Calu3 (cell line): Measurements from ENCODE around the gene ZFAND4. TPM values are rescaled to one million over a fixed set of nuclear protein-coding genes. Genes with fewer than 3 reads are reported as not detected.
"Not testable (repeated sequence)": the region's sequence is repeated elsewhere in the genome, so short reads cannot be mapped to it uniquely, and the experiment has no call there.

Experiments
- Bru-seq: library from RNA; stranded (reverse); fragments of 400-500 nt; gene quantifications from one replicate; lab custom pipeline; 2021; lab: Mats Ljungman, UMichigan
- BruChase-seq, 2 experiments: library from RNA; stranded (reverse); fragments of 400-500 nt; gene quantifications; one replicate each; lab custom pipeline; 2021; lab: Mats Ljungman, UMichigan
- BruUV-seq: library from RNA; stranded (reverse); fragments of 400-500 nt; replicated peaks from 2 replicates; lab custom pipeline; 2021; lab: Mats Ljungman, UMichigan
- CTCF ChIA-PET: fragments of 300-600 bp; sonication (Branson Sonifier 250); formaldehyde crosslinking; loops from one replicate; lab custom pipeline; 2022; ENCODE audit warnings: antibody characterized with exemption; lab: Charles Lee
- DNase-seq: peaks from one replicate; pipeline ENCODE4 v3.0.0; 2022
- H3K27ac Mint-ChIP-seq: one replicate; pipeline ENCODE4 v1.8.0; 2022; ENCODE audit warnings: mixed read lengths; ENCODE audit not compliant: unreplicated experiment
- H3K27me3 Mint-ChIP-seq: one replicate; pipeline ENCODE4 v1.8.0; 2022; ENCODE audit warnings: mixed read lengths; ENCODE audit not compliant: unreplicated experiment
- H3K36me3 Mint-ChIP-seq: one replicate; pipeline ENCODE4 v1.8.0; 2022; ENCODE audit warnings: mild to moderate bottlenecking, moderate library complexity, mixed read lengths; ENCODE audit not compliant: insufficient read depth, unreplicated experiment
- H3K4me1 Mint-ChIP-seq: one replicate; pipeline ENCODE4 v1.8.0; 2022; ENCODE audit warnings: mild to moderate bottlenecking, low read depth, mixed read lengths; ENCODE audit not compliant: unreplicated experiment
- H3K4me3 Mint-ChIP-seq: one replicate; pipeline ENCODE4 v1.8.0; 2022; ENCODE audit warnings: mild to moderate bottlenecking, low read depth, moderate library complexity, mixed read lengths; ENCODE audit not compliant: unreplicated experiment
- H3K9me3 Mint-ChIP-seq: one replicate; pipeline ENCODE4 v1.8.0; 2022; ENCODE audit warnings: low read depth, mixed read lengths; ENCODE audit not compliant: unreplicated experiment
- intact Hi-C: fragments of 100-400 bp; cut with micrococcal nuclease; formaldehyde crosslinking; loops from one replicate; pipeline ENCODE4 v1.10.0; 2022; ENCODE audit not compliant: unreplicated experiment
- long read RNA-seq: library from polyadenylated mRNA; stranded (forward); transcript quantifications from one replicate; pipeline ENCODE4 v2.0.0, GENCODE V29; 2022
- total RNA-seq: library from RNA; stranded (reverse); gene quantifications from 2 replicates; pipeline ENCODE4 v1.2.3, GENCODE V29; 2022
- TF ChIP-seq, protein P1 (sequence below): fragments of 200-600 bp; IDR thresholded peaks from one replicate; pipeline ENCODE4 v1.8.0; 2022; ENCODE audit warnings: antibody characterized with exemption; ENCODE audit not compliant: unreplicated experiment

ZFAND4 gene
- total RNA-seq (6.7 and 7.5 TPM in 2 replicates), Bru-seq, nascent RNA (percentile 60 among the genes with signal in this experiment), BruChase-seq, experiment 1, labeled RNA remaining after a 6-hour chase (percentile 50 among the genes with signal in this experiment), BruChase-seq, experiment 2, labeled RNA remaining after a 2-hour chase (percentile 52 among the genes with signal in this experiment)
- long read RNA-seq, partial matches to known transcripts = 0 of 1 reads
- long read RNA-seq, other reads (novel, unspliced or antisense) = 1 of 1 reads

DNA sequence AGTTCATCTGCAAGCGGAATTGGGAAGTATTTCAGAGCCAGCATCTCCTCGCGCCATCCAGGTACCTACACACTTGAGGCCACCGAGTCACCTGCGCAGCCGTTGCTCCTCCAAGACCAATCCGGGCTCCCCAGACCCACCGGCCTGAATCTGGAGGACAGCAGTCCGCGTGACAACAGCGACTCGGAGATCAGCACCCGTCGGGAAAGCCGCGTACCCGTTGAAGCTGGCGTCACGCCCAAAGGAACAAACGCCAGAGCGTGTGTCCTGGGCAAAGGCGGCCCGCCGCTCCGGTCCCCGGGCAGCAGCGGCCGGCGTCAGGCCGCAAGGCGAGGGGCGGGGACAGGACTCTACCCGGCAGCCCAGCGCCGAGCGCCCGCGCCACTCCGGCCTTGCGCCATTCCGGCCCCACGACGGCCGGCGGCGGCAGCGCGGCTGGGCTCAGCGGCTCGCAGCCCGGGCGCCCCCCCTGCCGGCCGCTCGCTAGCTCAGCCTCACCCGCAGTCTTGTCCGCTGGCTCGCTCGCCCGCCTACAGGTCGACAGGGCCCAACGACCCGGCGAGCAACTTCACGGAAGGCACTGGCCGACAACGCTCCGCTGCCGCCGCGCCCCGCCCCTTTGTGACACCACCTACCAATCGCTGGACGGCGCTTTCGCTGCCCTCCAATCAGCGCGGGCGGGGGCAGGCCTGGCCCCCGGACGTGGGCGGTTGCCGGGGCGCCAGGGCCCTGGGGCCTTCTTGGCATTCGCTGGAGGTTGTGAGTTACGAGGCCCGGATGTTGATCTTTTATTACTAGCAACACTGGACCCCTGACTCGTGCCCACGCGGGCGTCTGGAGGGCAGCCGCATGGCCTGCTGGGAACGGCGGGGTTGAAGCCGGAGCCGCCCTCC, at the start of gene ZFAND4:
Gene ZFAND4, minus strand, starts transcription at position 592 of the 893 bp plus-strand sequence. CDS start 9,047 bp downstream, outside the sequence.
- intact Hi-C loops = loop anchor here (1.0 to 5.0 kb wide), 3 partner anchors 207 to 655 kb away; no protein-coding TSS in a partner anchor
- H3K36me3 Mint-ChIP-seq = peaks cover 8% of the 10 kb centered on the region
- TF ChIP-seq, protein P1, sequence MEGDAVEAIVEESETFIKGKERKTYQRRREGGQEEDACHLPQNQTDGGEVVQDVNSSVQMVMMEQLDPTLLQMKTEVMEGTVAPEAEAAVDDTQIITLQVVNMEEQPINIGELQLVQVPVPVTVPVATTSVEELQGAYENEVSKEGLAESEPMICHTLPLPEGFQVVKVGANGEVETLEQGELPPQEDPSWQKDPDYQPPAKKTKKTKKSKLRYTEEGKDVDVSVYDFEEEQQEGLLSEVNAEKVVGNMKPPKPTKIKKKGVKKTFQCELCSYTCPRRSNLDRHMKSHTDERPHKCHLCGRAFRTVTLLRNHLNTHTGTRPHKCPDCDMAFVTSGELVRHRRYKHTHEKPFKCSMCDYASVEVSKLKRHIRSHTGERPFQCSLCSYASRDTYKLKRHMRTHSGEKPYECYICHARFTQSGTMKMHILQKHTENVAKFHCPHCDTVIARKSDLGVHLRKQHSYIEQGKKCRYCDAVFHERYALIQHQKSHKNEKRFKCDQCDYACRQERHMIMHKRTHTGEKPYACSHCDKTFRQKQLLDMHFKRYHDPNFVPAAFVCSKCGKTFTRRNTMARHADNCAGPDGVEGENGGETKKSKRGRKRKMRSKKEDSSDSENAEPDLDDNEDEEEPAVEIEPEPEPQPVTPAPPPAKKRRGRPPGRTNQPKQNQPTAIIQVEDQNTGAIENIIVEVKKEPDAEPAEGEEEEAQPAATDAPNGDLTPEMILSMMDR = peak; percentile 51
- no peaks in the 10 kb centered on the region for H3K27me3 Mint-ChIP-seq
- H3K9me3 Mint-ChIP-seq = no peaks in the 10 kb centered on the region
- peak; percentile 97 for DNase-seq
- H3K27ac Mint-ChIP-seq = peak within 1 kb of the TSS; percentile 68
- CTCF ChIA-PET = interaction anchor here (0.7 to 1.9 kb wide), 3 partner anchors 208 to 1507 kb away, joined by 3 to 14 read pairs (median 4); no protein-coding TSS in a partner anchor
- no TSS peak for BruUV-seq
- H3K4me1 Mint-ChIP-seq = peaks cover 8% of the 10 kb centered on the region
- peak within 1 kb of the TSS; percentile 90 for H3K4me3 Mint-ChIP-seq

DNA sequence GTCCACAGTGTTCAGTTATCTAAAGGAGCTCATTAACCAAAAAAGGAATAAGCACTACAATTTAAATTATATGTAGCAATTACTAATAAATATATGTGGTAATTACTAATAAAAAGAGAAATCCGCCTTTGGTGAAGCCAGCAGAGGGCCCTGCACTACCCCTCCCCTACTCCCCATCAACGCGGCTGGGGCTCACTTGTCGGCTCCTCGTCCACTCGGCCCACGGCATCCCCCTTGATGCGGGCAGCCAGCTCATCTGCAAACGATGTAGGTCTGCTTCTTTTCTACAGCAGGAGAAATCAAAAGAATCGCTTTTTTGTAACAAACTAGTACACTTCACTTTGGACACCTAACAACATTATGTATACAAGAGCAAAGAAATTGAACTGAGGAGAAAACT, 48.9 kb upstream of the ZFAND4 start:
- CTCF ChIA-PET, DNase-seq, H3K27ac Mint-ChIP-seq, H3K4me1 Mint-ChIP-seq, H3K36me3 Mint-ChIP-seq, H3K4me3 Mint-ChIP-seq, H3K9me3 Mint-ChIP-seq, BruUV-seq: not testable (repeated sequence)
- peaks cover 22% of the 10 kb centered on the region for H3K27me3 Mint-ChIP-seq
- intact Hi-C loops = loop anchor here (10.0 kb wide), 1 partner anchor 467 kb away; no protein-coding TSS in a partner anchor

DNA sequence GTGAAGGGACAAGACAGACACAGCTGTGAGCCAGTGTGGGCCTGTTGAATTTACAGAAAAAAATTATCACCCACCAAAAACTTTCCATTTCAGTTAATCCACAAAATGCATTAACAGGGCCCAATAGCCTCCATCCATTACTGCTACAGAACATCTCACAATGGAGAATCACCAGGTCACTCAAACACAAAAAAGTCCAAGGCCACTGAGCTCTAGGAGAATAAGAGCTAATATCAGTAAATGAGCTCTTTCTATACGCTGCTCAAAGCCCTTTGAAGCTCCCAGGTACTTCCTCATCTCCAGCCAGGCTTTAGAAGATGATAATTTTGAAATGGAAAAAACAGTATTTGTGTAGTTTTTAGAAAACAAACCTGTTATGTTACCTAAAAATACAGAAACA, 45.1 kb upstream of the ZFAND4 start:
- H3K27ac Mint-ChIP-seq, intact Hi-C loops, DNase-seq, H3K9me3 Mint-ChIP-seq, H3K36me3 Mint-ChIP-seq, CTCF ChIA-PET, BruUV-seq, H3K4me3 Mint-ChIP-seq, H3K4me1 Mint-ChIP-seq: not testable (repeated sequence)
- H3K27me3 Mint-ChIP-seq = peaks cover 26% of the 10 kb centered on the region

DNA sequence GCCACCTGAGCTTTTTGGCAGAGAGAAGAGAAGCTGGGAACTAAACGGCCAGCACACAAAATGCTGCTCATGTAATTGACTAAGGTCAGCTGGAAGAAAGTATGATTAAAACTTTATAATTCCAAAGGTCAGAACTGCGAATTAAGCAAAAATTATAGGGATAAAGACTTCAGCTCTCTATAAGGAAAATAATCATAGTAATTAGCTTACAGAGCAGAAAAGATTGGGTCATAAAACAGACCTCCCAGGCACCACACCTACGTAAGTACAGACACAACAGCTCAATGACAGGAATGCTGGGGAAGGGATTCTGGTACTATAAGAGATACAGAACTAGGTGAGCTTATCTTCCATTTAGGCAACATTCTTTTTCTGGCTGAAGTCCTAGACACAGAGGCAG, 44.5 kb upstream of the ZFAND4 start:
- H3K27me3 Mint-ChIP-seq = peaks cover 26% of the 10 kb centered on the region
- DNase-seq, CTCF ChIA-PET, H3K4me1 Mint-ChIP-seq, H3K36me3 Mint-ChIP-seq, BruUV-seq, H3K9me3 Mint-ChIP-seq, H3K4me3 Mint-ChIP-seq, H3K27ac Mint-ChIP-seq, intact Hi-C loops: not testable (repeated sequence)

DNA sequence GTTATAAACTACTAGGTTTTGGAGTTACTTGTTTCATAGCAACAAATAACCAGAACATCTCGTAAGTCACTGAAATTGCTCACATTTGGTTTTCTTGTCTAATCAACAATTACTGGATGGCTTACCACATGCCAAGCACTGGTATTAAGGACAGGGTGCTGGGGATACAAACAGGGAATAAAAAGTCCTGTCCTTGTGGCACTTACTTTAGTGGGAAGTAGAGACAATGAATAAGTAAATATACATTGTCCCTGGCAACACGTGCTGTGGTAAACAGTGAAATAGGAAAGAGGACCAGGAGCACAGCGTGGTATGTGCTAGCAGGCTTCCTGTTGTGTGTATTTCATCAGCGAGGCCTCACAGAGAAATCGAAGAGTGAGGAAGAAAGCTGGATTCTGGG, 38.7 kb upstream of the ZFAND4 start:
- DNase-seq, H3K36me3 Mint-ChIP-seq, H3K27me3 Mint-ChIP-seq, intact Hi-C loops, H3K4me1 Mint-ChIP-seq, BruUV-seq, CTCF ChIA-PET, H3K4me3 Mint-ChIP-seq, H3K9me3 Mint-ChIP-seq, H3K27ac Mint-ChIP-seq: not testable (repeated sequence)

DNA sequence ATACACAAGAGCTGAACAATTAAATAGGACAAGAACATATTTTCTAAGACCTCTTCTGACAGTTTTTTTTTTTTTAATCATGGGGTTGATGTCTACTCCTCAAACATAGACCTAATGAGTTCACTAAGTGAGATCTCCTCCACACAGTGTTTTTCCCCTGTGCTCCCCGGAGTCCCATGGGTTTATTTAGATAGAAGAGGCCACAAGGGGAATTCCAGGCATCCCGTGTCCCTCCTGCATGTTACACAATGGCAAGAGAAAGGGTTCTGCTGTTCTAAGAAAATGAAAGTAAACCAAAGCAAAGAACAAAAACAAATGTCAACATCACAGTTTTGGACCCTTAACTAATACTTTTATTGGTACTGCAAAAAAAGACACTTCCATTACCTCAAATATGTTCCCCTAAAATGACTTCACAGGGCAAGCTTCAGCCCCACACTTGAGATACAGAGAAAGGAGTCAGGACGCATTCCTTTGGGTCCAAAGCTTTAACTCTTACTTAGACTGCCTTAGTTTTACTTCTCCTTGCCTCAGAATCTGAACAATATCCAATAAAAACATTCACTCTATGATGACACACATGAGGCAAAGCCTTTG, 37.7 kb upstream of the ZFAND4 start:
- H3K27ac Mint-ChIP-seq, H3K9me3 Mint-ChIP-seq, H3K4me1 Mint-ChIP-seq, DNase-seq, CTCF ChIA-PET, BruUV-seq, H3K27me3 Mint-ChIP-seq, H3K36me3 Mint-ChIP-seq, H3K4me3 Mint-ChIP-seq, intact Hi-C loops: not testable (repeated sequence)

DNA sequence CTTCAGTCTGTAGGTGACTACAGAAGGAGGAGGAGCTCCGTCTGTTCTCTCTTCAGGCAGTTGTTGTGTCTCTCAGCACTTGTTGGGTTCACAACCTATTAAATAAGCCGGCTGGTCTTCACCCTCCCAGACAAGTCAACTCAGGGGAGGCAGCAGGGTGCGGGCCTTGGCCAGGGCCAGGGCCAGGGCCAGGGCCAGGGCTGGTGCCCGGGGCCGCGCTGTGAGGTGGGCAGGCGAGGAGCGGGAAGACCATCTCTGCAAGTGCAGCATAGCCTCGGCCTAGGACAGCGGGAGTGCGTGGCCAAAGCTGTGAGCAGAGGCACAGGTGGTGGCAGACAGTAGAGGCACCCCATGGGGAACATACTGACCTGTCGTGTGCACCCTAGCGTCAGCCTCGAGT, 5.9 kb upstream of the ZFAND4 start:
- H3K4me1 Mint-ChIP-seq, H3K9me3 Mint-ChIP-seq, BruUV-seq, H3K27ac Mint-ChIP-seq, intact Hi-C loops, CTCF ChIA-PET, H3K27me3 Mint-ChIP-seq, H3K36me3 Mint-ChIP-seq, H3K4me3 Mint-ChIP-seq, DNase-seq: not testable (repeated sequence)
